NCI-H1694 treated with DMSO at 0.1 percent for 48 hours (cell line): Measurements from ENCODE around the gene MGAT4A.
A peak's percentile ranks its signal among the peaks of the same experiment; 100 is the strongest.
"Not testable (repeated sequence)": the region's sequence is repeated elsewhere in the genome, so short reads cannot be mapped to it uniquely, and the experiment has no call there.

ENCODE experiments used
- DNase-seq: peaks from one replicate; lab custom pipeline; 2025; lab: John Stamatoyannopoulos, UW

MGAT4A gene

GRCh38 chr2:98759827-98760625 is 29.1 kb upstream of the MGAT4A start:
- no peak for DNase-seq

- no peak for DNase-seq
These were observed 28.4 kb upstream of the MGAT4A start for GRCh38 chr2:98759338-98759737.

DNA sequence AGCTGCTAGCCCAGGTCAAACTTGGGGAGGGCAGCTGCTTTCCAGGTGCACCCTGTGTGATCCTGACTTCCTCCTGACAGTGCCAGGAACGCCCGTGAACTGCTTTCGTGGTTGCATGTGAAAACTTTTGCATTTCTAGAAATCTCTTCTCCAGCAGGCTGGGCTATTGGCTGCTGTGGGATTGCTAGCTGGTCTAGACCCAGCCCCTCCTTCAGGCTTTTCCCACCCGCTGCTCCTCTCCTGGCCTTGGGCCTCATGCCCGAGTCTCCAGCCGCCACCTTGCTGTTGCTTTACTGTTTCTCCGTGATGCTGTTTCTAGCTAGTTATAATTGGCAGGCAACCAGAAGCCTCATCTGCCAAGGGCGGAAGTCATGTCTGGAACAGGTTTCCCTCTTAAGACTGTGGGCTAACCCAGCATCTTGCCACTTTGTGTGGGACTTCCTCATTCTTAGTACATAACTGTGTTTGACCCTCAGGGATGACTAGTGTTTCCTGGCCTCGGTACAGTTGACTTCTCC is 27.0 kb upstream of the MGAT4A start:
- peak; percentile 44 for DNase-seq

- no peak for DNase-seq
These were observed 22.9 kb upstream of the MGAT4A start for GRCh38 chr2:98753801-98754200.

- DNase-seq, result not testable (repeated sequence)
These were observed 21.8 kb upstream of the MGAT4A start for GRCh38 chr2:98752711-98753110.

GRCh38 chr2:98751748-98752147 is 20.8 kb upstream of the MGAT4A start:
- DNase-seq, result no peak

DNA sequence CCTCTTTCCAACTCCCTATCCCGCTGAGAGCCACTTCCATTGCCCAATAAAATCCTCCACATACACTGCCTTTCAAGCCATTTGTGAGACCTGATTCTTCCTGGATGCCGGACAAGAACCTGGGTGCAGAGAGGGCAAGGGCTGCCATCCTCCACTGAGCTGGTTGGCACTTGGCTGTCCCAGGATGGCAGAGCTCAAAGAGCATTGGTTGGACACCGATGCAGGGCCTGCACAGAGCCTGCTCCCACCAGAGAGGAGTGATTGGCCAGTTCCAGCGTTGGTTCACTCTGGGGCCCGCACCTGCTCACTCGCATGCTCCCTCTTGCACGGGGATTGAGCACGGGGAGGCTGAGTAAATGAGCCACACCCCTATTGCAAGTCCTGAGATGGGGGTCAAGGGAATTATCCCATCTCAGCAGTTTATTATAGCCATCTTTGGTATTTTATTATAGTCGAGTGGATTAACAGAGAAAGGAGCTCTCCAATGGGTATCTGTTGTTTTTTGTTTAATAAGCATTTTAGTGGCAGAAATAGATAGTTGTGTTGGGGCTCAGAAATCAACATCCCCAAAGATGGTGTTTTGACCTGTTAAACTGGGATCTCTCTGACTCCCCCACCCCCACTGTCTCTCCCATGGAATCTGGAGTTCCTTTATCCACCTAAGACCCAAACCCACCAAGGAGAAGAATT is 19.8 kb upstream of the MGAT4A start:
- no peak for DNase-seq

DNA sequence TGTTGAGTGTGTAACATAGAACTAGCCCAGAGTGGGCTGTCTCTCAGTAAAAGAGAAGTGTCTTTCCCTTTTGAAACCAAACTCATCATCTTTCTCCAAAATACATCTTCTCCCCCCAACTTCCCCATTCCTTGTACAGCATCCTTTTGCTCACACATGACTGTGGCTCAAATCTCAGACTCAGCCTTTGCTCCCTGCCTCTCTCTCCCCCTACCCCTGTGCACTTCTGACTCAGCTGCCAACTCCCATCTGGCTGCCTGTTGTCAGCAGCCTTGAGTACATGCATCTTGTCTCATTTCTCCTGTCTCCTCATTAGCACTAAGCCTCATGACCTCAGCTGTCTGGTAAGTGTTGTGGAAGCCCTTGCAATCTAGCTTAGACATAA is 18.1 kb upstream of the MGAT4A start:
- peak; percentile 36 for DNase-seq

DNA sequence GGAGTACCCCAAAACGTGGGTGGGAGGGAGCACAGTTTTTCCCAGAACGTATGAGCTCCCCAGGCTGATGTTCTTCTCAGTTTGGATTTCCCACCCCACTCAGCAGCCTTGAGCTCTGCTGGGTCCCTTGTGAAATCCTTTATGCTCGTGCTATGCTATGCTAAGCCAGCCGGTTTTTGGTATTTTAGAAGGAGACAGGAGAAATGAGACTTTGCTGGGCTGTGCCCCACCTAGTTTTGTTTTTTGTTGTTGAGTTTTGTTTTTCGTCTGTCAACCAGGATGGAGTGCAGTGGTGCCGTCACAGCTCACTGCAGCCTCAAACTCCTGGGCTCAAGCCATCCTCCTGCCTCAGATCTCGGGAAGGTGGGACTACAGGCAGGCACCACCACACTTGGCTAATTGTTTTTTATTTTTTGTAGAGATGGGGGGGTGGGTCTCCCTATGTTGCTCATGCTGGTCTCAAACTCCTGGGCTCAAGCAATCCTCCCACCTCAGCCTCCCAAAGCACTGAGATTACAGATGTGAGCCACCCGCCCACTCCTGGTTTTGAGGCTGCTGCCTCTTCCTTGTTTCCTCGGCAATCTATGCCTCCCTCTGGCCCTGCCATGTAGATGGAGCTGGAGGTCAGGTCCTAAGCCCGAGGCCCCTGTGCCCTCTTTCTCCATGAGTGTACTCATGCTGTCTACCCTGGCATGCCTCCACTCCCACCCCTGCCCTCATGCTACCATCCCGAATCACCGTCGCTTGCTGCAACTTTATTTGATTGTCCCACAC is 17.5 kb upstream of the MGAT4A start:
- no peak for DNase-seq

GRCh38 chr2:98747888-98748287 is 17.0 kb upstream of the MGAT4A start:
- DNase-seq, result no peak

GRCh38 chr2:98746426-98746825 is 15.5 kb upstream of the MGAT4A start:
- DNase-seq, result no peak

DNA sequence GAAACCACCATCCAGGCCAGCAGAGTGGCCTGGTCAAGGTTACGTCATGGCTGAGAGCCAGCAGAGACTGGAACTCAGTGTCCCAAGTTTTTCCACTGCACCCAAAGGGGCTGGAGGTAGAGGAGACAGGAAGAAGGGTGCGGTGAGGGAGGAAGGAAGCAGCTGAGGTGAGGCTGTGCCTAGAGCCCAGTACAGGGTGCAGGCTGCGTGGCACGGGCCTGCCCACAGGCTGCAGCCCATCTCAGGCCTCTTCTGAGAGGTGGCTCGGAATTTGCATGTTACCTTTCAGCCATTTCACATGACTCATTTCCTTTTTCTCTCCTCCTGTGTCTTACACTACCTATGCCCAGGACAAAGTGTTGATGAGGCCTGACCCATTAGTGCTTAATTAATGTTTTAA is 13.7 kb upstream of the MGAT4A start:
- DNase-seq, result no peak

- peak; percentile 2 for DNase-seq
These were observed 12.9 kb upstream of the MGAT4A start for GRCh38 chr2:98743835-98744234.

DNA sequence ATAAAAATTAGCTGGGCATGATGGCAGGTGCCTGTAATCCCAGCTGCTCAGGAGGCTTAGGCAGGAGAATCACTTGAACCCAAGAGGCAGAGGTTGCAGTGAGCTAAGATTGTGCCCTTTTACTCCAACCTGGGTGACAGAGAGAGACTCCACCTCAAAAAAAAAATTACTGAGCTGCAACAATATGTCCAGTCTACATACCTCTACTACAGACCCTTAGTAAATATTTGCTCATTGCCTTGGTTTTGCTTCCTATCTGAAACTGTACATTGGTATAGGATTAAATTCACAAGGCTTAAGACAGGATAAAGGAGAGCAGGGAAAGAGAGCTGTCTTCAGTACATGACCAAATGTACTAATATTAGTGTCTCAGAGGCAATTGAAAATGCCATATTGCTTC is 8.1 kb upstream of the MGAT4A start:
- DNase-seq, result no peak

DNA sequence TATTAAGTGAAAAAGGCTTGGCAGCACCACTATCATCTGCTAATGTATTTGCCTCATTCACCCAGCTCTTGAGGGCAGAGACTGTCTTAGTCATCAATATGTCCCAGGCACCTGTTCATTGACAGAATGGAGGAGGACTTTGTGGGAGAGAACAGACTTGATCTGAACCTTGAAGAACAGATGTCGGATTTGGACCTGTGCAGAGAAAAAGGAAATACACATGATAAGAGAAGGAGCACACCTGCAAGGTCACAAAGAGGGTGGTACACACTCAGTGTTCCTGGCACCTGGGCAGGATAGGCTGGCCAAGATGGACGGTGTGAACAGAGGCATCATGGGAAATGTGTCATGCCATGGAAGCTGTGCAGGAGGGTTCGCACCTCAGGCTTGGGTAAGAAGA is 7.4 kb upstream of the MGAT4A start:
- no peak for DNase-seq

DNA sequence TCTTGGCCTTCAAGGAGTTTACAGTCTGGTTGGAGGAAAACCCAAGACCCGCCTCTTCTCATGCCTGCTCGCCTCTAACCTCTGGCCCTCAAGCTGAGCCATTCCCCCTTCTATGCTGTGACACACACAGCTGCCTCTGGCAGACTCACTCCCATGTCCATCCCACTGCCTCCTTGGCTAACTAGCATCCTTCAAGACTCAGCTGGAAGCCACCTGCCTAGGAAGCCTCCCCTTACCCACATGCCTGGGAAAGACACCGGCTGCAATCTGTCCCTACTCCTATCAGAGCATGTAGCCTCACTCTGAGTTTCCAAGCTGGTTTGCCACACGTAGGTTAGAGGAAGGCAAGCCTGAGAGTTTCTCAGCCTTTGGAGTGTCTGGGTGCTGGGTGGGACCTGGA is 6.9 kb upstream of the MGAT4A start:
- DNase-seq, result no peak

GRCh38 chr2:98736464-98736889 is 5.5 kb upstream of the MGAT4A start:
- DNase-seq, result no peak

GRCh38 chr2:98734823-98735260 is 3.9 kb upstream of the MGAT4A start:
- no peak for DNase-seq

- DNase-seq, result no peak
These were observed 3.2 kb upstream of the MGAT4A start for GRCh38 chr2:98734162-98734561.

DNA sequence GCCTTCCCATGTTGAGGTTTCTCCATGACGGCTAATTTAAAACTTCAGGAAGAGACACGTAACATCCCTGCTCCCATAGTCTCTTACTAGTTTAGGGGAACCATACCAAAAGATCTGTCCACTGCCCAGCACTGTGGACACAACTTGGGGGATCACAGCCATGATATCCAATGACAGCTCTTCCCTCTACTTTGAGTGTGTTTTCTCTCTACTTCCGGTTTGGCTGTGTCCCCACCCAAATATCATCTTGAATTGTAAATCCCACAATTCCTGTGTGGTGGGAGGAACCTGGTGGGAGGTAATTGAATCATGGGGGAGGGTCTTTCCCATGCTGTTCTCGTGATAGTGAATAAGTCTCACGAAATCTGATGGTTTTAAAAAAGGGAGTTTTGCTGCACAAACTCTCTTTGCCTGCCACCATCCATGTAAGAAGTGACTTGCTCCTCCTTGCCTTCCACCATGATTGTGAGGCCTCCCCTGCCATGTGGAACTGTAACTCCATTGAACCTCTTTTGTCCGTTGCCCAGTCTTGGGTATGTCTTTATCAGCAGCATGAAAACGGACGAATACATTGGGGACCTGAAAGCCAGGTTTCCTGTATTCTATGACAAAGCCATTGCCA is 1.6 kb upstream of the MGAT4A start:
- DNase-seq, result no peak

GRCh38 chr2:98731894-98732349 is 990 bp upstream of the MGAT4A start:
- DNase-seq, result peak; percentile 19

DNA sequence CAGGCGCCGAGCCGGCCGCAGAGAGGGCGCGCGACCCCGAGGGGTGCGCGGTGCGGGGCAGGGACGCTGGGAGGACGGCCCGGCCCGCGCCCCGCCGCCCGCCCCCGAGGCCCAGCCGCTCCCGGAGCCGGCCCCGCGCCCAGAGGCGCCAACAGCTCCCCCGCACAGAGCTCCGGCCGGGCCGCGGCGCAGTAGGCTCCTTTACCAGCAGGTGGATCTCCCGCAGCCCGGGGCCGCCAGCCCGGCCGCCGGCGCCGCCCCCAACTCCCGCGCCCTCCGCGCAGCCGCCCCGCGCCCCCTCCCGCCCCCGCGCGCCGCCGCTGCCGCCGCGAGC is 258 bp downstream of the MGAT4A start:
- no peak for DNase-seq
